ENCODE results near the gene OR4F17.
"Not testable (repeated sequence)": the region's sequence is repeated elsewhere in the genome, so short reads cannot be mapped to it uniquely, and the experiment has no call there.

Gene OR4F17

GRCh38 chr19:106804-107203, at the start of gene OR4F17:
TSS of gene OR4F17 (plus strand) at chr19:107104. CDS start at chr19:110679, 3,575 bp downstream.
- in situ Hi-C loops (cut with MboI; ENCODE audit: low pct_unique_long_range_greater_than_20kb, low sequenced_read_pairs, unreplicated experiment); DNase-seq (ENCODE audit: low spot score): not testable (repeated sequence)

- in situ Hi-C loops (cut with MboI; ENCODE audit: low pct_unique_long_range_greater_than_20kb, low sequenced_read_pairs, unreplicated experiment); DNase-seq (ENCODE audit: low spot score): not testable (repeated sequence)
Observed at GRCh38 chr19:70793-71192, 36.1 kb upstream of the OR4F17 start.

GRCh38 chr19:82864-83263, 24.0 kb upstream of the OR4F17 start:
- in situ Hi-C loops (cut with MboI; ENCODE audit: low pct_unique_long_range_greater_than_20kb, low sequenced_read_pairs, unreplicated experiment): not testable (repeated sequence)

GRCh38 chr19:83626-84025, 23.3 kb upstream of the OR4F17 start:
- DNase-seq (ENCODE audit: low spot score); in situ Hi-C loops (cut with MboI; ENCODE audit: low pct_unique_long_range_greater_than_20kb, low sequenced_read_pairs, unreplicated experiment): not testable (repeated sequence)

More at GRCh38 chr19:82864-83263, 24.0 kb upstream of the OR4F17 start:
- not testable (repeated sequence) for DNase-seq (ENCODE audit: low spot score)

GRCh38 chr19:90678-91077, 16.2 kb upstream of the OR4F17 start:
- DNase-seq (ENCODE audit: low spot score); in situ Hi-C loops (cut with MboI; ENCODE audit: low pct_unique_long_range_greater_than_20kb, low sequenced_read_pairs, unreplicated experiment): not testable (repeated sequence)

GRCh38 chr19:94794-95193, 12.1 kb upstream of the OR4F17 start:
- DNase-seq (ENCODE audit: low spot score); in situ Hi-C loops (cut with MboI; ENCODE audit: low pct_unique_long_range_greater_than_20kb, low sequenced_read_pairs, unreplicated experiment): not testable (repeated sequence)

- DNase-seq (ENCODE audit: low spot score); in situ Hi-C loops (cut with MboI; ENCODE audit: low pct_unique_long_range_greater_than_20kb, low sequenced_read_pairs, unreplicated experiment): not testable (repeated sequence)
Observed at GRCh38 chr19:97647-98046, 9.3 kb upstream of the OR4F17 start.

GRCh38 chr19:120443-121140, 13.7 kb downstream of the OR4F17 start:
- in situ Hi-C loops (cut with MboI; ENCODE audit: low pct_unique_long_range_greater_than_20kb, low sequenced_read_pairs, unreplicated experiment): not testable (repeated sequence)

More at GRCh38 chr19:120443-121140, 13.7 kb downstream of the OR4F17 start:
- DNase-seq (ENCODE audit: low spot score): not testable (repeated sequence)
